ENCODE results near the gene PKHD1.

PKHD1 gene

DNA sequence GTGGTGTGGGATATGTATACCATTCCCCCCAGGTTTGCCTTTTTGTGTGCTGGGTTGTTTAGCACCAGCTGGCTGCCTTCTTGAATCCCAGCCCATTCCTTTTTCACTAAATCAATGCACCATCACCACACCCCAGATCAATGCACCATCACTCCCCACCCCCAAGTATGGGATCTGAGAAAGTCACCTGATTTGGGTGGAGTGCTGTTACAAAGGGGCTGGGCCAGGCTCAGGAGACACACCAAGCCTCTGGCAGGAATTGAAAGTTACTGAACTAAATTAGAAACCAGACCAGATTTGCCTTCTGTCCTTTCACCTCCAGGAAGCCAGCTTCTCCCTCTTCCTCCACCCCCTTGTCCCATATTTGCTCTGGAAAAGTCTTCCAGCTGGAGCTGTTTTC lies 19.6 kb upstream of the PKHD1 start:
- DNase-seq (ENCODE audit: low spot score): no peak

- DNase-seq (ENCODE audit: low spot score): no peak
Observed at GRCh38 chr6:52104979-52105378, 17.6 kb upstream of the PKHD1 start.

DNA sequence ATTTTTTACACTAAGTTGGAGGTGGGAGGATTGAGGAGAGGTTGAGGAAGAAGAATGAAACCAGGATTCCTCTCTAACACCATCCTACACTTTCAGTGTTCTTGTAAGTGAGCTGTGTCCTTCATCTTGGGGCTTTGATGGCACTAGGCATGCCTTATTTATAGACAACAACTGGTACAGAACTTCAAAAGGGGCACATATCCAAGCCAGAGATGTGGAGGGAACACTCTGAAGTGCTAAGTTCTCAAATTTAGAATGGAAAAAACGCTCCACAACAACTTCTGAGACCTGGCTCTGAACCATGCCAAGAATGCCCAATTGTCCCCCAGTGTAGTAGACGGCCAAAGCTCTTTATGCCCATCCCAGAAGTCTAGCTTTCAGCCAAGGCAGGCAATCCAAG lies 16.2 kb upstream of the PKHD1 start:
- DNase-seq (ENCODE audit: low spot score): no peak

DNA sequence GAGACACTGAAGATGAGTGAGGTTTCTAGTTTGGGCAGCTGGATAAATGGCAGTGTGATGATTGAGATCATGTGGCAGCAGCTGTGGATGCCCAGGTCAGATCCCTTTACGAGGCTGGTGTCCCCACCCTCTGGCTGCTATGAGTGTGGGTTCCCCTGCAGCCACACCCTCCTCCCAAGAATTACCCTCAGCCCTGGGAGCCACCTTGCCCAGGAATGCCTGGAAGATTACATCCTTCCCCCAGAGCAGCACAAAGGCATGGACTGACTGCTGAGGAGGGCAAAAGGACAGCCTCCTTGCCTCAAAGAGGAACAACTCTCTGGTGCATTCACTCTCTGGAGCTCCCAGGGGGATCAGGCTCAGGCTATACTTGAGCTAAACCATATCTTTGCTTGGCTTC lies 15.0 kb upstream of the PKHD1 start:
- no peak for DNase-seq (ENCODE audit: low spot score)

GRCh38 chr6:52098721-52099120 lies 11.3 kb upstream of the PKHD1 start:
- DNase-seq (ENCODE audit: low spot score): no peak

DNA sequence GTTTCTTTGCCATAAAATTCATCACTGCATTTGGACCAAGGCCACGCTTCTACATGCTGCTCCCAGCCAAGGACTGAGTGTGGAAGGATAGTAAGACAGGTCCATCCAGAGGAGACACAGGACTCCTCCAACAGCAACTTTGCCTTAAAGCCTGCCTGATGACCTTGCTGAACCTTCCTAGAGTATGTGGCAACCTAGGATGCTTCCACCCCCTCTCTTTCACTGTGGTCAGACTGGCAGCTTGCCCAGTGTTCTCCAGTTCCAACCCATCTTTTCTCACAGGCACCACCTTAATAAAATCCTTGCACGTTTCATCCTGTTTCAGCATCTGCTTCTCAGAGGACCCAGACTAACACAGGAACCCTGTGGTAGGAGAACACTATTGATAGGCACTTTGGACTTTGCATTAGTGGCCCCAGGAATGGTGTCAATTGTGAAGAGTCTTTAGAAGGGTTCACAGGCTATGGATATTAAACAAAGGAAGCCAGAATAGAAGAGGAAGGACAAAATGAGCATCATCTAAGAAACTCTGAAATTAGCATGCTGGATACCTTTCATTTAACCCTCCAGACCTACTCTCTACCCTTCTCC lies 2.4 kb upstream of the PKHD1 start:
- peak; percentile 53 for DNase-seq (ENCODE audit: low spot score)

DNA sequence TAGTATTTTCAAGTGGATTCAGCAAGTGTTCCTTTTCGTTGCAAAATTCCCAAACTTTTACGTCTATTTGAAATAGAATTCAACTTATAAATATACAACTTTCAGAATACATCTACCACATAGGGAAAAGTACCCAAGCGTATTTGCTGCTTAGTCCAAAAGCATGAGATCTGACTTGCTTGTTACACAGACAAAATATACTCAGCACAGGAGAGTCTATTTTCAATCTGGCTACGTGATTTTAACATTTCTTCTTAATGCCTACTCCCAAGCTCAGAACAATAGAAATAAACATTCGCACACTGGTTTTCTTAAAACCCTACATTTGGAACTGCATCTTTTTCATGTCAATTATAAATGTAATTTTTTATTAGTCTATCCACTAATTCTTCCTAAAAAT lies 672 bp downstream of the PKHD1 start:
- DNase-seq (ENCODE audit: low spot score): peak; percentile 34

- no peak for DNase-seq (ENCODE audit: low spot score)
Observed at GRCh38 chr6:52081237-52081636, 6.2 kb downstream of the PKHD1 start.

DNA sequence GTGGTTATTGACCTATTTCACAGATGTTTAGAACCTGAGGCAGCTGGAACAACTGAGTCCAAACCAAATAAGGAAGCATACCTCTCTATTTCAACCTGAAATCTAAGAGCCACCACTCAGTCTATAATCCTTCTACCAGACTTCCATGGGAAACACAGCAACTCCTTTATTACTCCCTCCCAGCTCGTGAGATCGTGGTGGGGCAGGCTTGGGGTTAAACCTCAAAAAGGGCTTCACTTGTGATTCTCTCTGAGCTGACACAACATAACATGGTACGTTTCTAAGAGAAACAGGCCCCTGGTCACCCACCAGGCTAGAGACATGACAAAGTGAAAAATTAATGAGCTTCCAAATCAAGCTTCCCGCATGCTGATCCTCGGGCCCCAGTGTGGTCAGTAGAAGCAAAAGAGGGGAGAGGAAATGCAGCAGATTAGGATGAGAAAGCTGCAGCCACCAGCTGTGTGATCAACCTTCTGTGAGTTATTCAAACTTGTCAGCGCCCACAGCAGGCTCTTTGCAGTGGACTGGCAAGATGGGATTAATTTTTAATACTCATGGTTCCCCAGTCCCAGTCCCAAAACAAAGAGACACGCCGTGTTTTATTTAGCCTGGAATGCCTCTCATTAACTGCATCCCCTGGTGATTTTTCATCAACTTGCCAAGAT lies 9.3 kb downstream of the PKHD1 start:
- peak; percentile 72 for DNase-seq (ENCODE audit: low spot score)

GRCh38 chr6:52077180-52077884 lies 10.1 kb downstream of the PKHD1 start:
- peak; percentile 92 for DNase-seq (ENCODE audit: low spot score)

DNA sequence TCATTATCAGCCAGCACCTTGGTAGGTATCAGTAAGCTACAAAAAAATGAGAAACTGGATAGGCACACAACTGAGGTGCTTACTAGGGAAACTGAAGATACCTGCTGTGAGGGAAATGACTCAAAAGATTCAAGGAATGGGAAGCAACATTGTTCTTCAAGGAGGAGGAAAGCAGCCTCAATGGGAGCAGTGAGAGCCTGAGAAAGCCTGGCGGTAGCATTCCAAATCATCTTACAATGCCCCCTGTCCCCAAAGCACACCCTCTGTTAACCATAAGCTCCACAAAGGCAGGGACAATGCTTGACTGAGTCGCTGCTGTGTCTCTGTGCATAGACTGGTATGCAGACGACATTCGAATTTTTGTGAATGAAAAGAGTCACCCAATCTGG lies 10.6 kb downstream of the PKHD1 start:
- DNase-seq (ENCODE audit: low spot score): no peak

DNA sequence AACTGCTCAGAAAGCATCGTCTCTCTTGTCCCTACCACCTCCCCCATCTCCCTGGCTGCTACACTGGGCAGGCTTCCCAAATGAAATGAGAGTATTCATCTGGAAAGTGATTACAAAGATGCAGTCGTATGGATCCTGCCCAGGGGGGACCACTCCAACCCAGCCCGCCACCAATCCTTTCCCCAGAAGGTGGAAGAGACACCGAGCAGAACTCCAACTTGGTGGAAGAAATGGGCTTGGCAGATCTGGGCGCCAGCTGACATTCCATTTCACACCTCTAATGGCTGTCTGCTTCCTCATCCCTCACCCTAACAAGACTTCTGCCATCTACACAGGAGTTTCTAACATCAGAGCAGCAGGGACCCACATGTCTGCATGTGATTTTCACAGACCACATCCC lies 12.7 kb downstream of the PKHD1 start:
- peak; percentile 28 for DNase-seq (ENCODE audit: low spot score)

GRCh38 chr6:52074155-52074554 lies 13.3 kb downstream of the PKHD1 start:
- peak; percentile 71 for DNase-seq (ENCODE audit: low spot score)

DNA sequence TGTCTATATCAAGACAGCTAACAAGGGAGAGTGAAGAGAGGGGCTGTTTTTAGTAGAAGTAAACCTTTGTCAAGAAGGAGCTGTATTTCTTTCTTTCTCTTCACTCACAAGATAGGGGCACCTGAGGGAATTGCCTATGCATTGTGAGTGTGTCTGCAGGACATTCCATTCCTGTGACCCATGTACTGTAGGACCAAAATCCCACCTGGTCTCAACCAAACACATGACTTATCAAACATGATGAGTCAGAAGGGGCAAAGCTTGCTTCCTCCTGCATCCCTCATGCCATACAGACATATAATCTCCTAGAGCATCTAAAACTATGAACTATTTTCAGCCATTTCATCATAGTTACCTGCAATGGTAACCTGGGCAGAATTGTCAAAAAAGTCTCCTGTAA lies 21.8 kb downstream of the PKHD1 start:
- DNase-seq (ENCODE audit: low spot score): peak; percentile 93

DNA sequence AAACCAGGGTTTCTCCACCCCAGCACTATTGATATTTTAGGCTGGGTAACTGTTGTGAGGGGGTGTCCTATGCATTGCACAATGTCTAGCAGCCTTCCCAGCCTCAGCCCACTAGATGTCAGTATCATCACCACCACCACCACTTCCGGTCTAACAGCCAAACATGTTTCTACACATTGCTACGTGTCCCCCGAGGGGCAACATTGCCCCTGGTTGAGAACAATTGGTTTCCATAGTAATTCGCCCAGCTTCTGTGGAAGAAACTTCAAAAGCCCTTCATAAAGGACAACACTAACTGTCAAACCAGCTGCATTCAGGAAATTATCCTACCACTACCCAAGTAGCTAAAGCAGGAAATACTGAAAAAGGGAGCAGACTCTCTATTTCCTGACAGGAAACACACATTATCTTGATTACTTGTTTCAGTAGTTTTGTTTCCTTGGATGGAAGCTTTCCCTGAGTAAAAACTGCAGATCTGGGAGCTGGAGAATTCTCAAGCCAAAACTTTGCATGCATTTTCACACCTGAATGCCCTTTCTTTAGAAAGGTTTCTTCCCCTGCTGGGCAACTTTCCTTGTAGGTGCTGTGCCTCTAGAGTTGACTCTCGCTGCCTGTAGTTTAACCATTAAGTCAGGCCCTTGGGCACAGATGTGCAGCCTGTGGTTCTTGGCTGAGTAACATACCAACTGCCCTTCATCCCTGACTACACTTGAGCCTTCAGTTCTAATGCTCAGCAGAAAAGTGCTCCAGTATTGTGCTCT lies 23.6 kb downstream of the PKHD1 start:
- peak; percentile 88 for DNase-seq (ENCODE audit: low spot score)

DNA sequence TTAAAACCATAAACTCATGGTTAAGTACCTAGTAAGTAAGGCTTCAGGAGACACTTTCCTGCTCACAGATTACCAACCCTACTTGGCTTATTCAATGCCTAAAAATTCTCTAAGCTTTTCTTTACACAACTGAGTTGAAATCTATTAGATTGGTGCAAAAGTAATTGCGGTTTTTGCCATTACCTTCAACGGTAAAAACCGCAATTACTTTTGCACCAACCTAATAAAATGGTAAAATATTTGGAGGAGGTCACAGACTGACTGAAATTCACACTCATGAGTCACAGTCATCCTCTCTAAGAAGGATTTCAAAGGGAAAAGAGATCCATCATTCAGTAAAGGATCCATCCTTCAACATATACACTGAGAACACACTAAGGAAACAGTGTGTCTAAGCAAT lies 25.9 kb downstream of the PKHD1 start:
- DNase-seq (ENCODE audit: low spot score): no peak

- DNase-seq (ENCODE audit: low spot score): peak; percentile 93
Observed at GRCh38 chr6:52059821-52060220, 27.6 kb downstream of the PKHD1 start.

DNA sequence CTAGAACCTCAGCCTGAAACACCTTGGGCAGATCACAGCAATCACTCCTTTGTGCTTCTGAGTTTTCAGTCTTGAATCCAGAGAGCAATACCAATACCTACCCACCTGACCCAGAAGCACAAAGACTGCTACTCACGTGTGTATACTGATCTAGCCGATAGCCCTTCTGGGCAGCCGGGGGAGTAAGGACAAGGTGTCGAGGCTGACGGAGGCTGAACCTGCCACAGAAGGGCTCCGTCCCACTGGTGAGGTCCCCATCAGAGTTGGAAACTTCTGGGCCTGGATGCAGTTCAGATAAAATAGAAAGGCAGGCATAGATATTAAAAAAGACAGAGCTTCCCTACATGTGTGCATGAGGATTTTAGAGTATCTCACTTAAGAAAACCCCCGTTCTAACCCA lies 32.0 kb downstream of the PKHD1 start:
- DNase-seq (ENCODE audit: low spot score): no peak

DNA sequence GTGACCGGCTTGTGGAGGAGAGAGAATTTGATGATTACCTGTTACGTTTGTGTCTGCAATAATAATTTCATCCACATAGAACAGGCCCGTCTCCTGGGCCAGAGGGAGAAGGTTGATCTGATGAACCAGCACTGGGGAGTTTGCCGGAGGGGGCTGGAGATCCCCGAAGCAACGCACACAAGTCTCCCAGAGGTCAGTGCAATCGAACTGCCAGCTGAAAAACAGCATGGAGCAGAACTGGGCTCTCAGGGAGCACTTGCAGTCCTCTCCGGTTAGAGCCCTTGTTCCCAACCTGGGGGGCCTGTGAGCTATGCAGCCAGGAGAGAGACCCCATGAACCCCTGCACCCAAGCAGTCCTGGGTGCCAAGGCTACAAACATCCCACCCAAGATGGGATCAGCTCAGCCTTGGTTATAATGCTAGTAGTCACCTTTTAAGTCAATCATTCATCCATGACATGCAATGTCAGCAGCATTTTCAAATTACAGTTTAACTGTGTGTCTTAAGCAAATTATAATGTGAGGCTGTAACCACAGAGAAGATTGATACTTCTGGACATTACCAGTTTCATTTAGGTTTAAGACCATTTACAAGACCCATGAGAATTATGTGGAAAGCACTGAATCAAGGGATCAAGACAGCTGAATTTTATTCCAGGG lies 34.2 kb downstream of the PKHD1 start:
- peak; percentile 26 for DNase-seq (ENCODE audit: low spot score)

DNA sequence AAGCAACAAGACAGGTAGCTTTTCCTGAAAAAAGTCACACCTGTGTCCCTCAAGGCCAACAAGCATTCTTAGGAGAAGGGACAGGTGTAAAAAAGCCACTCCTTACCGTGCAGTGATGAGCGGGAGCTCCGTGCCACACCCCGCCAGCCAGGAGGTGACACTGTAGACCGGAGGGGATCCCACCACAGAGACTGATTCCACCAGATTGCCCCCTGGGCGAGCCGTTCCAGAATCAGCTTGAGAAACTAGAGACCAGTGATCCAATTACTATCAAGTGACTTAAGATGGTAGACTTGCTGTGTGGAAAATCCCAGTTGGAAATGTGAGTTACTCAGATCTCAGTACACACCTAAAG lies 37.4 kb downstream of the PKHD1 start:
- DNase-seq (ENCODE audit: low spot score): no peak

GRCh38 chr6:52049252-52050050 lies 38.0 kb downstream of the PKHD1 start:
- peak; percentile 57 for DNase-seq (ENCODE audit: low spot score)

GRCh38 chr6:52046456-52046855 lies 41.0 kb downstream of the PKHD1 start:
- DNase-seq (ENCODE audit: low spot score): no peak
